Muscle layer of colon (tissue), 2 donors: Measurements from ENCODE around the gene CARD11.

Experiments
- H3K27ac ChIP-seq: one replicate; pipeline ENCODE4 v1.7.0; 2013; ENCODE audit warnings: low read depth, mild to moderate bottlenecking, low read length, moderate library complexity
- H3K27me3 ChIP-seq, 2 donors: one replicate each; pipeline ENCODE4 v1.7.0; 2013; ENCODE audit warnings: low read length in 2 of 2, mild to moderate bottlenecking in 2 of 2; ENCODE audit not compliant: insufficient read depth in 2 of 2, control insufficient read depth in 1 of 2
- H3K36me3 ChIP-seq: one replicate; pipeline ENCODE4 v1.7.0; 2013; ENCODE audit warnings: mild to moderate bottlenecking, low read length; ENCODE audit not compliant: insufficient read depth
- H3K4me1 ChIP-seq: one replicate; pipeline ENCODE4 v1.7.0; 2013; ENCODE audit warnings: mild to moderate bottlenecking, low read length; ENCODE audit not compliant: insufficient read depth
- H3K4me3 ChIP-seq, 2 donors: one replicate each; pipeline ENCODE4 v1.7.0; 2013; ENCODE audit warnings: low read length in 2 of 2, low read depth in 1 of 2, mild to moderate bottlenecking in 1 of 2, moderate library complexity in 1 of 2
- H3K9ac ChIP-seq: one replicate; pipeline ENCODE4 v1.7.0; 2013; ENCODE audit warnings: low read length
- H3K9me3 ChIP-seq: one replicate; pipeline ENCODE4 v1.7.0; 2013; ENCODE audit warnings: mild to moderate bottlenecking, low read length
- donor health status: abdominal sarcoma.
- donor health status: Adenocarcinoma of cecum.

Gene CARD11

GRCh38 chr7:2920041-2920440, 123.6 kb downstream of the CARD11 start:
- H3K9me3 ChIP-seq, result no peaks in the 10 kb centered on the region
- no peaks in the 10 kb centered on the region for H3K4me1 ChIP-seq
- H3K36me3 ChIP-seq, result no peaks in the 10 kb centered on the region
- no peaks in the 10 kb centered on the region for H3K27me3 ChIP-seq
- H3K27ac ChIP-seq, result no peak overlapping the region
- H3K9ac ChIP-seq, result no peak overlapping the region
- H3K4me3 ChIP-seq, result no peak overlapping the region

- Histone ChIP-seq H3K9ac (no peak overlapping the region), H3K36me3 (no peaks in the 10 kb centered on the region), H3K4me1 (no peaks in the 10 kb centered on the region), H3K9me3 (no peaks in the 10 kb centered on the region), H3K4me3 (no peak overlapping the region), H3K27me3 (no peaks in the 10 kb centered on the region), H3K27ac (no peak overlapping the region)
Measured at GRCh38 chr7:2919256-2919655, 124.4 kb downstream of the CARD11 start.

DNA sequence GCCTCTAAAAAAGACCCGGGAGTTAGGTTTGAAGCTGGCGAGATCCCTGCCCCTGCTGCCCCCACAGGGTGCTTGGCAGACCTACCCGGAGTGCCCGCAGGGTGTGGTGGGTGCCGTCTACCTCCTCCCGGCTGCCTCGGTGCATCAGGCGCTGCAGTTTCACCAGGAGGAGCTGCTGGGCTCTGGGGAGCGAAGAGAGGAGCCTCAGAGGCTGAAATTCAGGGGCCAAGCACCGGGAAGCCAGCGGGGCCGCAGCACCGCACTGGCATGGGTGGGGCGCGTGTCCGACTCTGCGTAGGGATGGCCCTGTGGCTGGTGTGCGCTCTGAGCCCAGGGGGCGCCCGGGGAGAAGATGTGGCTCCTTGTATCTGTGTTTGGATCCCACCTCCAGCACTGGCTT, 125.3 kb downstream of the CARD11 start:
- Histone ChIP-seq H3K27me3 (no peaks in the 10 kb centered on the region), H3K9me3 (no peaks in the 10 kb centered on the region), H3K4me3 (no peak overlapping the region), H3K4me1 (no peaks in the 10 kb centered on the region), H3K27ac (no peak overlapping the region), H3K9ac (no peak overlapping the region), H3K36me3 (no peaks in the 10 kb centered on the region)

GRCh38 chr7:2915023-2915422, 128.6 kb downstream of the CARD11 start:
- Histone ChIP-seq H3K27ac (no peak overlapping the region), H3K9me3 (no peaks in the 10 kb centered on the region), H3K36me3 (no peaks in the 10 kb centered on the region), H3K4me1 (no peaks in the 10 kb centered on the region), H3K9ac (no peak overlapping the region), H3K4me3 (no peak overlapping the region), H3K27me3 (no peaks in the 10 kb centered on the region)

- no peaks in the 10 kb centered on the region for H3K27me3 ChIP-seq
- no peak overlapping the region for H3K4me3 ChIP-seq
- H3K27ac ChIP-seq, result no peak overlapping the region
- H3K9ac ChIP-seq, result no peak overlapping the region
- no peaks in the 10 kb centered on the region for H3K9me3 ChIP-seq
- no peaks in the 10 kb centered on the region for H3K36me3 ChIP-seq
- H3K4me1 ChIP-seq, result no peaks in the 10 kb centered on the region
Measured at GRCh38 chr7:2913760-2914387, 129.8 kb downstream of the CARD11 start.

- Histone ChIP-seq H3K4me3 (no peak overlapping the region), H3K27me3 (no peaks in the 10 kb centered on the region), H3K4me1 (no peaks in the 10 kb centered on the region), H3K9ac (no peak overlapping the region), H3K36me3 (no peaks in the 10 kb centered on the region), H3K27ac (no peak overlapping the region), H3K9me3 (no peaks in the 10 kb centered on the region)
Measured at GRCh38 chr7:2912684-2913439, 130.8 kb downstream of the CARD11 start.

- Histone ChIP-seq H3K4me3 (no peak overlapping the region), H3K27me3 (no peaks in the 10 kb centered on the region), H3K4me1 (no peaks in the 10 kb centered on the region), H3K9ac (no peak overlapping the region), H3K27ac (no peak overlapping the region), H3K9me3 (no peaks in the 10 kb centered on the region), H3K36me3 (no peaks in the 10 kb centered on the region)
Measured at GRCh38 chr7:2911466-2911865, 132.2 kb downstream of the CARD11 start.

DNA sequence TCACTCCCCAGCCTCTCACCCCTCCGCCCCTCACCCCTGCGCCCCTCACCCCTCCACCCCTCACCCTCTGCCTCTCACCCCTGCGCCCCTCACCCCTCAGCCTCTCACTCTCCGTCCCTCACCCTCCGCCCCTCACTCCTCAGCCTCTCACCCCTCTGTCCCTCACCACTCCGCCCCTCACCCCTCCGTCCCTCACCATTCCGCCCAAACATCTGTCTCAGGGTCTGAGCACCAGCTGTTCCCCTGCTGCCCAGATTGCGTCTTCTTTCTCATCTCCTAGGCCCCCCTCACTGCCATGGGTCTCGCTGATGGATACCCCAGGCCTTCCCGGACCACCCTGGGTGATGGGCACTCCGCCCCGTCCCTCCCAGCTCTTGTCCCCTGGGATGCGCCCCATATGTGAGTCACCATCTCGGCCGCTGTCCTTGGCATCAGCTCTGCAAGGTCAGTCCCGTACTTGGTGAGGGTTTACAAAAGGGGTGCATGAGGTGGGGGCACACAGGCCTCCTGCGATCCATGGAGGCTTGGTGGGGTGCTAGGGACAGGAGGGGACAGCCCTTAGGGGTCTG, 134.1 kb downstream of the CARD11 start:
- Histone ChIP-seq H3K27ac (no peak overlapping the region), H3K36me3 (no peaks in the 10 kb centered on the region), H3K9me3 (no peaks in the 10 kb centered on the region), H3K9ac (no peak overlapping the region), H3K27me3 (no peaks in the 10 kb centered on the region), H3K4me3 (no peak overlapping the region), H3K4me1 (no peaks in the 10 kb centered on the region)

DNA sequence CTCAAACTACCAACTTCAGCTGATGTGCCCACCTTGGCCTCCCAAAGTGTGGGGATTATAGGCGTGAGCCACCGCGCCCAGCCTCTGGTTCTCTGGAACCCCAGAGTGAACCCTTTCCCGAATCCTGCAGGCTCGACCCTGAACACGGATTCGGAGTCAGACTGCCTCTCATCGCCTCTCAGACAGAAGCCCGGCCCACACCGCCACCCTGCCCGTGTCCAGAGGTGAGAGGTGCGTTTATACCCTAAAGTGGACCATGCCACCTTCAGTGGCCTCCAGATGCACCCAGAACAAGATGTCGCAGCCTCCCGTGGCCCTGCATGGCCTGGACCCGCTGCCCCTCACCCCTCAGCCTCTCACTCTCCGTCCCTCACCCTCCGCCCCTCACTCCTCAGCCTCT, 134.6 kb downstream of the CARD11 start:
- H3K27ac ChIP-seq, result no peak overlapping the region
- no peak overlapping the region for H3K4me3 ChIP-seq
- H3K9me3 ChIP-seq, result no peaks in the 10 kb centered on the region
- no peaks in the 10 kb centered on the region for H3K4me1 ChIP-seq
- no peaks in the 10 kb centered on the region for H3K36me3 ChIP-seq
- H3K9ac ChIP-seq, result no peak overlapping the region
- no peaks in the 10 kb centered on the region for H3K27me3 ChIP-seq

DNA sequence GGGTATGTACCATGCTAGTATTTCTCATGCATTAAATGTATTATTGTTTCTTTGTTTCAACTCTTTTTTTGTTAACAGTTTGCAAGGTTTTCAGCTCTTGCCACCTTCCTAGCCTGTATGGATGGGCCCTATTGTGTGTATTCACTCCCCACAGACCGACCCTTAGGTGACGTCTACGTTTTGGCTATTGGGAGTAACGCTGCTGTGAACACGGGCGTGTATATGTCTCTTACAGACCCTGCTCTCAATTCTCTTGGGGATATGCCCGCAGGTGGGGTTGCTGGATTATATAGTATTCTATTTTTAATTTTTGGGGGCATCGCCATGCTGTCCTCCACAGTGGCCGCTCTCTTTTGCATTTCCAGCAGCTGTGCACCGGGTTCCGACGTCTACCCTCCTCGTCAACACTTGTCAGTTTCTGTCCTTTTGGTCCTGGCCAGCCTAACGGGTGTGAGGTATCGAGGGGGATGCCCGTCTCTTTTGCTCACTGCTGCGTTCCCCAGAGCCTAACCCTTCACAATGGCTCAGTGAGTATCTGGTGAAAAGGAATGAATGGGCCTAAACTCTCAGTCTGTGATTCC, 135.5 kb downstream of the CARD11 start:
- no peaks in the 10 kb centered on the region for H3K9me3 ChIP-seq
- H3K27me3 ChIP-seq, result no peaks in the 10 kb centered on the region
- no peak overlapping the region for H3K9ac ChIP-seq
- H3K27ac ChIP-seq, result no peak overlapping the region
- H3K4me1 ChIP-seq, result no peaks in the 10 kb centered on the region
- no peak overlapping the region for H3K4me3 ChIP-seq
- no peaks in the 10 kb centered on the region for H3K36me3 ChIP-seq

DNA sequence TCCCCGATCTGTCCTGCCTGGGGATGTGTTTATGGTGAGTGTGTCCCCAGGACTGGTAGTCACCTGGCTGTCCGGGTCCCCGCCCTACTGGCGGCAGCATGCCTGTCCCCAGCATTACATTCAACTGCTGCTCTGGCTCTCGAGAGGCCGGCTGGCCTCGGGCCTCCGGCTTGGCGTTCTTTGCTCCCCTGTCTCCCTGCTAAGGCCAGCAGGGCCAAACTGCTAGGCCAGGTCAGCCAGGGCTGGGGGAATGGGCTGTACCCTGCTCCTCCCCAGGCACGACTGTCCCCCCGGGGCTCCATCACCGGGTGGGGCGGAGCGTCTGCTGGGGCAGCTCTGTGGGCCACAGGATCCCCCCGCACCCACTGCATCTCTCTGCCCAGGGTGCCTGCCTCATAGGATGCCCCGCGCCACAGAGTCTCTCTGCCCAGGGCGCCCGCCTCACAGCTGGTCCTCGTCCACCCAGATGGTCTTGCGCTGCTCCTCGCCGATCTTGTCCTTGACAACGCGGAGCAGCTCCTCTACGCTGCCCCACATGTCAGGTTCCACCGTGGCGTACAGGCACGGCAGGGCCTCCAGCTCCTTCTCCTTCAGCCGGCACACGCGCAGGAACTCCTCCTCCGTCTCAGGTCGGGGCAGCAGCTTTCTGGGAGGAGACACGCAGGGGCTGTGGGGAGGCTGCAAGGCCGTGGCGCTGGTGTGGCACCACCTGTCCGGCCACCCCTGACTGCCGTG, 137.3 kb downstream of the CARD11 start:
- no peak overlapping the region for H3K4me3 ChIP-seq
- no peaks in the 10 kb centered on the region for H3K9me3 ChIP-seq
- H3K4me1 ChIP-seq, result no peaks in the 10 kb centered on the region
- H3K9ac ChIP-seq, result no peak overlapping the region
- H3K27me3 ChIP-seq, result no peaks in the 10 kb centered on the region
- H3K36me3 ChIP-seq, result no peaks in the 10 kb centered on the region
- H3K27ac ChIP-seq, result no peak overlapping the region
